Epithelial cell of prostate (primary cell): ENCODE results near the gene GRIN3B.
"Not testable (repeated sequence)": the region's sequence is repeated elsewhere in the genome, so short reads cannot be mapped to it uniquely, and the experiment has no call there.

ENCODE experiments used
- DNase-seq: peaks from one replicate; pipeline ENCODE4 v3.0.0-alpha.2; 2011; ENCODE audit warnings: low read depth, low spot score
- H3K27ac ChIP-seq: fragments of 450-650 bp; 2 replicates; pipeline ENCODE4 v1.5.1; 2017; ENCODE audit warnings: mild to moderate bottlenecking

GRIN3B gene, protein sequence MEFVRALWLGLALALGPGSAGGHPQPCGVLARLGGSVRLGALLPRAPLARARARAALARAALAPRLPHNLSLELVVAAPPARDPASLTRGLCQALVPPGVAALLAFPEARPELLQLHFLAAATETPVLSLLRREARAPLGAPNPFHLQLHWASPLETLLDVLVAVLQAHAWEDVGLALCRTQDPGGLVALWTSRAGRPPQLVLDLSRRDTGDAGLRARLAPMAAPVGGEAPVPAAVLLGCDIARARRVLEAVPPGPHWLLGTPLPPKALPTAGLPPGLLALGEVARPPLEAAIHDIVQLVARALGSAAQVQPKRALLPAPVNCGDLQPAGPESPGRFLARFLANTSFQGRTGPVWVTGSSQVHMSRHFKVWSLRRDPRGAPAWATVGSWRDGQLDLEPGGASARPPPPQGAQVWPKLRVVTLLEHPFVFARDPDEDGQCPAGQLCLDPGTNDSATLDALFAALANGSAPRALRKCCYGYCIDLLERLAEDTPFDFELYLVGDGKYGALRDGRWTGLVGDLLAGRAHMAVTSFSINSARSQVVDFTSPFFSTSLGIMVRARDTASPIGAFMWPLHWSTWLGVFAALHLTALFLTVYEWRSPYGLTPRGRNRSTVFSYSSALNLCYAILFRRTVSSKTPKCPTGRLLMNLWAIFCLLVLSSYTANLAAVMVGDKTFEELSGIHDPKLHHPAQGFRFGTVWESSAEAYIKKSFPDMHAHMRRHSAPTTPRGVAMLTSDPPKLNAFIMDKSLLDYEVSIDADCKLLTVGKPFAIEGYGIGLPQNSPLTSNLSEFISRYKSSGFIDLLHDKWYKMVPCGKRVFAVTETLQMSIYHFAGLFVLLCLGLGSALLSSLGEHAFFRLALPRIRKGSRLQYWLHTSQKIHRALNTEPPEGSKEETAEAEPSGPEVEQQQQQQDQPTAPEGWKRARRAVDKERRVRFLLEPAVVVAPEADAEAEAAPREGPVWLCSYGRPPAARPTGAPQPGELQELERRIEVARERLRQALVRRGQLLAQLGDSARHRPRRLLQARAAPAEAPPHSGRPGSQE

DNA sequence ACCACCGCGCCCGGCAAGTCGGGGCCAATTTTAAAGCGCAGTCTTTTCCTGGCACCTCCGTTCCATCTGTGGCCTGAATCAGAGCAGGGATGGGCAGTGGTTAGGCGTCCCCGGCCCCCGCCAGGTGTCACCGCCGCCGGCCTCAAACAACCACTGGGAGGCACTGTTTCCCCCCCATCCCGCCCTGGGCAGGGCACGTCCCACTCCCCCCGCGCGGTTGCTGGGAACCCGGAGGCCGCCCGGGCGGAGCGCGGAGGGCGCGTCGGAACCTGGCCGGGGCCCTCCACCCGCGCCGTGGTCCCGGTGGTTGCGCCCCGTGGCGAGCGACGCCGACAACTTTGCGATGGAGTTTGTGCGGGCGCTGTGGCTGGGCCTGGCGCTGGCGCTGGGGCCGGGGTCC is at the start of gene GRIN3B:
Gene GRIN3B, plus strand, starts transcription at position 325 of the 400 bp plus-strand sequence. Its CDS starts 19 bp downstream, at position 344.
- DNase-seq, result no peak
- no peak within 1 kb of the TSS for H3K27ac ChIP-seq

DNA sequence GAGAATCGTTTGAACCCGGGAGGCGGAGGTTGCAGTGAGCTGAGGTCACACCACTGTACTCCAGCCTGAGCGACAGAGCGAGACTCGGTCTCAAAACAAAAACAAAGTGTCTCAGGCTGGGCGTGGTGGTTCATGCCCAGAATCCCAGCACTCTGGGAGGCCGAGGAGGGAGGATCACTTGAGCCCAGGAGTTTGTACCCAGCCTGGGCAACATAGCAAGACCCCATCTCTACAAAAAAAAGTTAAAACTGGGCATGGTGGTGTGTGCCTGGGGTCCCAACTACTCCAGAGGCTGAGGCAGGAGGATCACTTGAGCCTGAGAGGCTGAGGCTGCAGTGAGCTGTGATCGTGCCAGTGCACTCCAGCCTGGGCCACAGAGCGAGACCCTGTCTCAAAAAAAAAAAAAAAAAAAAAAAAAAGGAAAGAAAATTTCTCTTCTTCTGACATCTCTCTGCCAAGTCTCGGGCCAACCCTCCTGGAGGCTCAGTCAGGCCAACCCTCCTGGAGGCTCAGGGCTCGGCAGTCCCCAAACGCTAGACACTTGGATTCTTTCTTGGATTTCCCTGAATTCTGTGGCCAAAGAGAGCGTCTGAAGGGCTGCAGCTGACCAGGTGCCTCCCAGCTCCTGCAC is 48.1 kb upstream of the GRIN3B start:
- H3K27ac ChIP-seq, result no peak overlapping the region
- no peak for DNase-seq

DNA sequence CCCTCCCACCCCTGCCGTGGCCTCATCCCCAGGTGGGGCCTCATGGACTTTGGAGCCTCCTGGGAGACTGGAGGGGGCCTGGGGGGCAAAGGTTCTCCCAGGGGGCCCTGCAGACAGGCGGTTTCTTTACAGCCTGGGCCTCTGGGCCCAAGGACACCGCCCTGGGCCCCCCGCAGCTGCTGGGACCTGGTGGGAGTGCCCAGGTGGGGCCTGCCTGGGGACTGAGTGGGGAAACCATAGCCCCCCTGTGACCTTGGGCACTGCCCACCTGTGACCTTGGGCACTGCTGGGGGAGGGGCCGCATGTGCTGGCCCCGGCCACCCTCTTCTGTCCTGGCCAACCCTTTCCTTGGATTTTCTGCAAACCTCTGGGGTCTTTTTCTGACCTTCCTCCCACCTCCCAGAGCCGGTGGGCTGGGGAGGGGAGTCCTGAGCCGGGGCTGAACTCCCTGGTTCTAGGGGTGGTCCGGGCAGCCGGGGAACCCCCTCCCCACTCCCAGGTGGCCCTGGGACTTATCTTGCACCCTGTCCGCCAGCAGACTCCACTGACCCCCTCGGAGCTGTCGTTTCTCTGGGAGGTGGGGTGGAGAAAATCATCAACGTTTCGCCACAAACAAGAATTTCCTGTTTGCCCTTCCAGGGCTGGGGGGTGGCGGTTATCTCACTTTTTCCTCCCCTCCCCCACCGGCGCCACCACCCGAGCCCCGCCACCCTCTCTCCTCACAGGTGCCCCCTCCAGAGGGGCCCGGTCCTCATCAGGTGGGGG is 47.4 kb upstream of the GRIN3B start:
- no peak for DNase-seq
- H3K27ac ChIP-seq, result no peak overlapping the region

DNA sequence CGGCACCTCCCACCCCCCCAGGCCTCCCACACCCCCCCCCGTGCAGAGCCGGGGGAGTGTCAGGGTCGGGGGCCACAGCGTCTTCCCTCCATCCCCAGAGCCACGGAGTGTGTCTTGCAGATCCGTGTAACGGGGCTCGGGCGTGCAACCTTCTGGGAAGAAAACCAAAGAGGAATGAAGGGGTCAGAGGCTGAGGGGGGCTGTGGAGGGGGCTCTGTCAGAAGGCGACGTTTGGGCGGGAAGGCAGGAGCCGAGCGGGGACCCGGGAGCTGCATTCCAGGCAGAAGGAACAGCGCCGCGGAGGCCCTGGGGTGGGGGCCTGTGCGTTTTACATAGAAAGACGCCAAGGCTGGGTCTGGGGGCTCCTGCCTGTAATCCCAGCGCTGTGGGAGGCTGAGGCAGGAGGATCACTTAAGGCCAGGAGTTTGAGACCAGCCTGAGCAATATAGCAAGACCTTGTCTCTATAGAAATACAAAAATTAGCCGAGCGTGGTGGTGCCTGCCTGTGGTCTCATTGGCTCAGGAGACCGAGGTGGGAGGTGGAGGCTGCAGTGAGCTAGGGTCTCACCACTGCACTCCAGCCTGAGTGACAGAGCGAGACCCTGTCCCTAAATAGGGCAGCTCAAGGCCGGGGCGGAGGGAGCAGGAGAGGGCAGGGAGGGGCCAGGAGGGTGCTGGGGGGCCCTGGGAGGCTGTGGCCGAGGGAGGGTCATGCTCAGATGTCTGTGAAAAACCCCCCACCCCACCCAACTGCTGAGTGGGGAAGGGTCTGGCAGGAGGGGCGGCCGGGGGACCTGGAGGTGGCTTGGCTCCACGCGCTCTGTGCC is 46.6 kb upstream of the GRIN3B start:
- no peak overlapping the region for H3K27ac ChIP-seq
- DNase-seq, result no peak

DNA sequence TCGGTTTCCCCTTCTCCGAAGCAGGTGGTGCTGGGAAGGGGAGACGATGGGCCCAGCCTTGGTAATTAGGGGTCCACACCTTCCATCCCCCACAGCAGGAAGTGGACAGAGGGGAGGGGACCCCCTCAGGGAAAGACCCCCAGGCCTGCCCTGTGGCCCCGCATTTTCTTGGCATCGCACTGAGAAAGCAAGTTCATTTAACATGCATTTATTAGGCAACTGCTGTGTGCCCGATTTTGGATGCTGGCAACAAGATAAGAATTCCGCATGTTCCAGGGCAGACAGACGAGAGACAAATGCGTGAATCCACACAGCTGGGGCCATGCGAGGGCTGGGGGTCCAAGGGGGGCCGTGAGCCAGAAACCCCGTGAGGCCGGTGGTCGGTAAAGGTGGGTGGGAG is 45.9 kb upstream of the GRIN3B start:
- no peak for DNase-seq
- H3K27ac ChIP-seq, result no peak overlapping the region

DNA sequence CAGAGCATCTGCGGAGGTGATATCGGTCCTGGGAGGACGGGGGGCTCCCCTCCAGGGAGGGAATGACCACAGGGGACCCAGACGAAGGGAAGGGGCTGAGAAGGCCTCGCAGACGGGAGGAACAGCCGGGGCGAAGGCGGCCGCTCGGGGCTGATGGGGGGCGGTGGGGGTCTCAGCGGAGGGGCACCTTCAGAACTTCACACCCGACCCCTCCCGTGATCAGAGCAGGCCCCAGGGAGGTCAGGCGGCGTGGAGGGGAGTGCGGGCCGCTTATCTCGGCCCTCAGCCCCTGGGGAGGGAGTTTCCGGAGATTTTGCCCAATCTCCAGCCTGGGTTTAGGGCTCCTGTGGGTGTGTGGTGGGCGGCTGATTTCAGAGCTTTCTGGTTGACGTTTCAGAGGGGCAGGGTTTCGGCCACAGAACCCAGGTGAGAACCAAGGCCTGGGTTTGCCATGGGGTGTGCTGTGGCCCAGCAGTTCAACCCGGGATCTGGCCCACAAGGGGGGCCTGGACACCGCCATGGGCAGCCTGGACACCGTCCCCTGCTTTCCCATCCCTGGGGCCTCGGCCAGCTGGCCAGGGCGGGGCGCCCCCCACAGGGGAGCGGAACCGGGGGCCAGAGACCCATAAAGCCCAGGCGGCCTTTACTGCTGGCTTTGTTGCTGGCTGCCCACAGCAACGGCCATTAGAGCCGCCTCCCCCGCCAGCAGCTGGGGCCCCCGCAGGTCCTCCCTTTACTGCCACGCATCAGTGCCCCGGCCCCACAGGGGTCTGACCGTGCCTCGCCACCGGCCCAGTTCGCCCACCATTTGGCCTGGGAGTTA is 45.3 kb upstream of the GRIN3B start:
- DNase-seq, result no peak

DNA sequence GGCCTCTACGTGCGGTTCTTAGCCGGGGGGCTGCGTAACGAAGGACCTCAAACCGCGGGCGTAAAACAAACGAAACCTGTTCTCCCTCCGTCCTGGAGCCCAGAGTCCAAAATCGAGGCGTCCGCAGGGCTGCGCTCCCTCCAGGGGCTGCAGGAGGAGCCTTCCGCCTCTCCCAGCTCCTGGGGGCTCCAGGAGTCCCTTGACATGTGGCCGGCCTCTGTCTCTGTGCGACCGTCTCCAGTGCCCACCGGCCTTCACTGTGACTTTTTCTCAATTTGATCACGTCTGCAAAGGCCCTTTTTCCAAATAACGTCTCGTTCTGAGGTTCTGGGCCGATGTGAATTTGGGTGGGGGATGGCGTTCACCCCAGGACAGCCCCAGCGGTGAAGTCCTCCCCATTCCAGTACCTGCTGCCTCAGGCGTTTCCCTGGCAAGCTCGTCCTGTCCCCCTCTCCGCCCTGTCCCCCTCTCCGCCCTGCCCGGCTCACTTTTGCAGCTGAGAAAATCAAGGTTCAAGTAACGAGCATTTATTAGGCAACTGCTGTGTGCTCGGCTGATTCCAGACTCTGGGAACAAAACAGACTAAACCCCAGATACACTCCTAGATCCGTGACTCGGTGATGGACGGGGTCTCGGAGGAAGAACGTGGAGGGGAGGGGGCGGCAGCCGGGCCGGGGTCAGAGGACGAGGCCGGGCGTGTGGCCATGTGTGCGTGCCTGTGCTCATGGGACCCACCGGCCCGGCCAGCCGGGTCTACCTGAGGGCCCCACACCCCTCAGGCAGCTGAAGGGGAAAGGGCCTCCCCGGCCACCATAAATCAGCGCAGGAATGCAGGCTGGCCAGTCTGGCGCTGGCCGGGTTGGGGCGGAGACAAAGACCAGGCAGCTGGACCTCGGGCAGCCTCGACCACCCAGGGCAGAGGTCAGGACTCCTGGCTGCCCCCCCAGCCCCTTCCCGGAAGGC is 44.1 kb upstream of the GRIN3B start:
- H3K27ac ChIP-seq, result no peak overlapping the region
- no peak for DNase-seq

More for the DNA sequence above, 45.3 kb upstream of the GRIN3B start:
- no peak overlapping the region for H3K27ac ChIP-seq

DNA sequence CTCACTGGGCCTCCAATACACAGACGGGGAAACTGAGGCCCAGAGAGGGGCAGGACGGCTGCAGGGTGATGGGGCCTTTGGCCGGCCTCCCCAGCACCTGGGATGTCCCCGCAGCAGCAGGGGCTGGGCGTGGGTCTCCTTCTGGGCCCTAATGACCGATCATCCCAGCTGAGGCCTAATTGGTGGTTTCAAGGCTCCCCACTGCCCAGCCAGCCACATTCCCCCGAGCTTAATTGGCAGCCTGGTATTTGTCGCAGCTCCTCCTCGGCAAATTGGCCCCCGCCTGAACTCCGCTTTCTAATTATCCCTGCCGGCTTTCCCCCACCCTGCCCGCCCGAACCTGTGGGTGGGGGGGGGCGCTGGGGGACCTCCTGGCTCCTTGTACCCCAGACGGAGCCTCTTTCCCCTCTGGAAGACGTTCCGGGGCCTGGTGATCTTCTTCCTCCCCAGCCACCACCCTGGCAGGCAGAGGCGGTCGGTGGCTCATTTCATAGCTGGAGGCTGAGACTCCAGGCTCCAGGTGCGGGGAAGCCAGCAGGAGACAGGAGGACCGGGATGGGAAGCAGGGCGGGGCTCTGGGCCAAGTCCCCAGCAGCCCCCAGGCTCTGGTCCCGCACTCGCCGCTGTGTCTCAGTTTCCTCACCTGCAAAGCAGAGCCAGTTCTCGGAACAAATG is 43.3 kb upstream of the GRIN3B start:
- no peak for DNase-seq
- H3K27ac ChIP-seq, result no peak overlapping the region

DNA sequence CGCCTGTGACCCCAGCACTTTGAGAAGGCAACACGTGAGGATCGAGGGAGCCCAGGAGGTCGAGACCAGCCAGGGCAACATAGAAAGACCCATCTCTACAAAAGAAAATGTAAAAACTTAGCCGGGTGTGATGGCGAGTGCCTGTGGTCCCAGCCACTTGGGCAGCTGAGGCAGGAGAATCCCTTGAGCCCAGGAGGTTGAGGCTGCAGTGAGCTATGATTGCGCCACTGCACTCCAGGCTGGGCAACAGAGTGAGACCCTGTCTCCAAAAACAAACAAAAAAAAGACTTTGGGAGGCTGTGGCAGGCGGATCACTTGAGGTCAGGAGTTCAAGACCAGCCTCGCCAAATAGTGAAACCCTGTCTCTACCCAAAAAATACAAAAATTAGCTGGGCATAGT is 42.6 kb upstream of the GRIN3B start:
- not testable (repeated sequence) for H3K27ac ChIP-seq, DNase-seq

DNA sequence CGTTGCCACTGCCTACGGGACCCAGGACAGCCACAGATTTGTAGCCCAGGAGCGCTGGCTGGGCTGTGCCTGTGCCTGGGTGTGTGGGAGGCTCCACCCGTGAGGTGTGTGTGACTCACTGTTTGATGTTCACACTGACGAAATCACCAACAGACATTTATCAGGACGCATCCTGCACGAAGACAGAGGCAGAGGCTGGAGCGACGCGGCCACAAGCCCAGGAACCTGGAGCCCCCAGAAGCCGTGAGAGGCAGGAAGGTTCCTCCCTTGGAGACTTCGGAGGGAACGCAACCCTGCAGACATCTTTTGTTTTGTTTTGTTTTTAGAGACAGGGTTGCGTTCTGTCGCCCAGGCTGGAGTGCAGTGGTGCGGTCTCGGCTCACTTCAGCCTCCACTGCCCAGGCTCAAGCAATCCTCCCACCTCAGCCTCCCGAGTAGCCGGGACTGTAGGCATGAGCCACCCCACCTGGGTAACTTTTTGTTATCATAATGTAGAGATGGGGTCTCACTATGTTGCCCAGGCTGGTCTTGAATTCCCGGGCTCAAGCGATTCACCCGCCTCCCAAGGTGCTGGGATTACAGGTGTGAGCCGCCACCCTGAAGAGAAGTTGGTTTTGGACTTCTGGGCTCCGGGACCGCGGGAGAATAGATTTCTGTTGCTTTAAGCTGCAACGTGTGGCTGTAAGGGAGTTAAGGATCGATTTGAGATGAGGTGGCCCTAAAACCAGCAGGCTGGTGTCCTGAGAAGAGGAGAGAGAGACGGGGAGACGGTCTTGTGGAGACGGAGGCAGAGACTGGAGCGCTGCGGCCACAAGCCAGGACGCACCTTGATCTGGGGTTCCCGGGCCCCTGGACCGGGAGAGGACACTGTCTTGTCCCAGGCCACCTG is 41.0 kb upstream of the GRIN3B start:
- DNase-seq, result no peak
- H3K27ac ChIP-seq, result no peak overlapping the region

DNA sequence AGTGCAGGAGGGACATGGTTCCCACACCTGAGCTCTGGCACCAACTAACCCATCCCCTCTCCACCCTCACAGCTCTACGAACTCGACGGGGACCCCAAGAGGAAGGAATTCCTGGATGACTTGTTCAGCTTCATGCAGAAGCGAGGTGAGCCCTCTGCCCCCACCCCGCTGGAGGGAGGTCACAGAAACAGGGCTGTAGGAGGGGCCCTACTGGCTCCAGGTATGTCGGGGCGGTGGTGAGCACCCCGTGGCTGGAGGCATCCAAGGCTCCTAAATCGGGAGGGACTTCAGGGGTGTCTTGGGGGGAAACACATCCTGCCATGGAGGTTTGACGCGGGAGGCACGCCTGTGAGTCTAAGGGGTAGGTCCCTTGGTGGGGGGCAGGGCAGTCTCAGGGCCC is 40.2 kb upstream of the GRIN3B start:
- no peak for DNase-seq
- H3K27ac ChIP-seq, result no peak overlapping the region

DNA sequence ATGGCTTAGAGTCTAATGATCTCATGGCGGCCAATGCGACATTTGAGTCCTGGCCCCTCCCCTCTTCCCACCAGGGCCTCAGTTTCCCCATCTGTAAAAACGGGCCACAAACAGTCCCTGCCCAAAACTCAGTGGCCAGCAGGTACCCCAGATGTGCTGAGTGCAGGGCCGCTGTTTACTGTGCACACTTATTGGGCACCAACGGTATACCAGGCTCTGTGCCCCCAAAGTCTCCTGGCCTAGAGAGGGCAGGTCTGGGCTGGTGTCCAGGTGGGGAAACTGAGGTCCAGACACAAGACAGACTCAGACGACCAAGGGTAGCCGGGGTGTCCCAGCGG is 39.6 kb upstream of the GRIN3B start:
- no peak overlapping the region for H3K27ac ChIP-seq
- no peak for DNase-seq

DNA sequence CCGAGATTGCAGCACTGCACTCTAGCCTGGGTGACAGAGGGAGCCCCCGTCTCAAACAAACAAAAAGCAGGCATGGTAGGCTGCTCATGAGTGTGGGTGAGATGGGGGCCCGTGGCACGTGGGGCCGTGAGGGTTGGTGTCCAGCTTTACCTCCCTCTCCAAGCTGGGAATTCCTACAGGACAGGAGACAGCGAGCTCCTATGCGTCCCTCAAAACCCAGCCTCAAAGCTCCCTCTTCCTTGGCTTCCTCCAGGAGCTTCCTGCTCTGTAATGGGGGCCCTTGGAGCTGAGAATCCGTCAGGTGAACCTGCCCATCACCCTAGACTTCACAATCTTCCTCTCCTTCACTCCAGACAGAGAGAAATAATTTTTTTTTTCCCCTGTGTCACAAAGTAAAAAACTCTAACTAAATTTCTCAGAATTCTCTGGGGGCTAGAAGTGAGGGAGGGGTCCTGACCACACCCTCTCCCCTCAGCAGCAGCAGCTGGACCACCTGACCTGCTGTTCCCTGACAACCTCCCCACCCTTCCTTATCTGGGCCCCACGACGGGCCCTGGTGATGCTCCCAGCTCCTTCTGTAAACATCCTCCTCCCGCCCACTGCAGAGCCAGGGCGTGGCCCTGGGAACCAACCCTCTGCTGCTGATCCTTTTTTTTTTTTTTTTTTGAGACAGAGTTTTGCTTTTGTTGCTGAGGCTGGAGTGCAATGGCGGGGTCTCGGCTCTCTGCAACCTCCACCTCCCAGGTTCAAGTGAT is 38.2 kb upstream of the GRIN3B start:
- DNase-seq, result no peak
- H3K27ac ChIP-seq, result no peak overlapping the region

DNA sequence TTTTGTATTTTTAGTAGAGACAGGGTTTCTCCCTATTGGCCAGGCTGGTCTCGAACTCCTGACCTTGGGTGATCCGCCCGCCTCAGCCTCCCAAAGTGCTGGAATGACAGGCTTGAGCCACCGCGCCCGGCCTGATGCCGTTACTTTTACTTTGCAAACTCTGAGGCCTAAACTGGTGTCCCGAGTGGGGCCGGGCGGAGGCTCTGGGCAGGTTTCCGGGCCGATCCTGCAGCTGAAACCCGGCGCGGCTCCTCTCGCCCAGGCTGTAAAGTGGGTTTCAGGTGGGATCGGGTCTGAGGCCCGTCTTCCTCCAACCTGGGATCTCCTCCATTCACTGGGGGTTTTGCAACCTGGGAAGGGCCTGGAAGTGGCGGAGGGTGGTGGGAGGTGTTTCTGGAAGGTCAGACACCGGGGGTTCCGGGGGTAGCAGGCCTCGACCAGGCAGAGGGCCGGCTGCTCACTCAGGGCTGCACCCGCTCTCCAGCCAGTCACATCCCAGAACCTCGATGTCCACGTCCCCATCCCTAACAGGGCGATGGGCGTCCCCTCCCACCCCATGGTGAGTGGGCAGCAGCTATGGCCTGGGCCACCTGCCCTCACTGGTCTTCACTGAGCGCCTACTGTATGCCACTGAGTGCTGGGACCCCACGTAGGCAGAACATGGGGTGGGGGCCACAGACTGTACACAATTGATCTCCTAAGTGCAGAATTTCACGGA is 37.4 kb upstream of the GRIN3B start:
- no peak for DNase-seq
- no peak overlapping the region for H3K27ac ChIP-seq
